PC-3 (cell line): Measurements from ENCODE around the gene CHRNE.

Experiments used
- CTCF ChIP-seq: fragments of 300-600 bp; sonication (generic); conservative IDR thresholded peaks from 2 replicates; pipeline ENCODE4 v1.5.1; 2017; ENCODE audit warnings: antibody characterized with exemption, low read depth, mild to moderate bottlenecking, low read length
- EZH2 ChIP-seq: fragments of 300-600 bp; sonication (generic); IDR thresholded peaks from one replicate; pipeline ENCODE4 v1.6.1; 2017; ENCODE audit warnings: antibody characterized with exemption, mild to moderate bottlenecking, low read length; ENCODE audit not compliant: unreplicated experiment
- EZH2phosphoT487 ChIP-seq: fragments of 300-600 bp; sonication (generic); IDR thresholded peaks from 2 replicates; pipeline ENCODE4 v1.6.1; 2018; ENCODE audit warnings: mild to moderate bottlenecking, antibody characterized with exemption, low read length, borderline replicate concordance

- TF ChIP-seq CTCF, result no peak
- no peak for TF ChIP-seq EZH2
- no peak for TF ChIP-seq EZH2phosphoT487
Measured at GRCh38 chr17:4861052-4861451, 41.8 kb downstream of the CHRNE start.
